Left lung (tissue), 10 donors: ENCODE measurements around the gene ARF3. TPM values are rescaled to one million over a fixed set of nuclear protein-coding genes. Genes with fewer than 3 reads are reported as not detected.

Experiments used
- ATAC-seq: fragments of 200-7000 bp; cut with Tn5 transposase; one replicate; pipeline ENCODE4 v1.9.1; 2020; ENCODE audit warnings: moderate library complexity
- DNase-seq, 4 donors: peaks; one replicate each; pipeline ENCODE4 v3.0.0-alpha.2; 2013 to 2020
- H3K27ac ChIP-seq, 2 donors: fragments of 200-600 bp; sonication (generic) in 1 of 2; one replicate each; pipeline versions ENCODE4 v1.5.0 to v1.8.0; 2020 to 2021
- H3K27me3 ChIP-seq, 2 donors: fragments of 200-600 bp; sonication (generic) in 1 of 2; one replicate each; pipeline versions ENCODE4 v1.5.0 to v1.8.0; 2020 to 2021
- H3K36me3 ChIP-seq, 2 donors: fragments of 200-600 bp; sonication (generic) in 1 of 2; one replicate each; pipeline versions ENCODE4 v1.5.0 to v1.8.0; 2020 to 2021
- H3K4me1 ChIP-seq, 2 donors: fragments of 200-600 bp; one replicate each; pipeline ENCODE4 v1.8.0; 2021
- H3K4me3 ChIP-seq, 2 donors: fragments of 200-600 bp; sonication (generic) in 1 of 2; one replicate each; pipeline versions ENCODE4 v1.5.0 to v1.8.0; 2020 to 2021; ENCODE audit warnings: mild to moderate bottlenecking in 1 of 2
- H3K9me3 ChIP-seq, 2 donors: fragments of 200-600 bp; sonication (generic) in 1 of 2; one replicate each; pipeline versions ENCODE4 v1.5.0 to v1.8.0; 2020 to 2021
- CTCF ChIP-seq, 2 donors: fragments of 200-600 bp; sonication (generic) in 1 of 2; IDR thresholded peaks; one replicate each; pipeline versions ENCODE4 v1.5.0 to v1.8.0; 2021; ENCODE audit warnings: antibody characterized with exemption in 2 of 2
- intact Hi-C, 2 donors: fragments of 100-400 bp; cut with DNase I; formaldehyde crosslinking; loops; one replicate each; pipeline versions ENCODE4 v1.11.2 to v1.14.2; 2022
- polyA plus RNA-seq, 6 donors: library from polyadenylated mRNA; unstranded; fragments of 120-200 nt; gene quantifications; one replicate each; pipeline ENCODE4 v1.2.1, GENCODE V29; 2013; ENCODE audit not compliant: insufficient read length in 6 of 6
- total RNA-seq, 2 donors: library from RNA; stranded (reverse); fragmentation: NEBNext Ultra II Directional; extraction: Animal tissue kit (Norgen Biotek cat#: 25700); gene quantifications; one replicate each; pipeline ENCODE4 v1.2.1, GENCODE V29; 2021
- donor health status: DM: no; HTN: yes; CAD: no.
- donor health status: DM: no; HTN: no; CAD: no.

ARF3 gene
- total and polyA plus RNA-seq, 8 donors = 91.8 to 186 (median 105) TPM

GRCh38 chr12:48988030-48988649 is 30.9 kb upstream of the ARF3 start:
- peaks cover 0 to 4% of the 10 kb centered on the region in 2 donors for H3K4me1 ChIP-seq
- peak; percentile 90 to 92 for TF ChIP-seq CTCF (IDR thresholded peaks at IDR 0.05)
- intact Hi-C loops = no loop called here
- peaks cover 15 to 99% of the 10 kb centered on the region in 2 donors for H3K27me3 ChIP-seq
- no peaks in the 10 kb centered on the region for H3K9me3 ChIP-seq
- no peak overlapping the region for H3K4me3 ChIP-seq
- no peak overlapping the region for H3K27ac ChIP-seq
- H3K36me3 ChIP-seq = no peaks in the 10 kb centered on the region
- peak in 2 of 4 donors; percentile 67 to 83 for DNase-seq
- peak; percentile 88 for ATAC-seq

- Histone ChIP-seq H3K36me3 (no peaks in the 10 kb centered on the region), H3K4me1 (peaks cover 0 to 6% of the 10 kb centered on the region in 2 donors), H3K27ac (no peak overlapping the region), H3K27me3 (peaks cover 23 to 98% of the 10 kb centered on the region in 2 donors), H3K4me3 (no peak overlapping the region), H3K9me3 (no peaks in the 10 kb centered on the region)
- TF ChIP-seq CTCF (IDR thresholded peaks at IDR 0.05) = no peak
- intact Hi-C loops = no loop called here
- DNase-seq = peak in 1 of 4 donors; percentile 77
- ATAC-seq = no peak
These were observed 29.5 kb upstream of the ARF3 start for GRCh38 chr12:48986720-48987291.

GRCh38 chr12:48985901-48986300 is 28.6 kb upstream of the ARF3 start:
- no peak for ATAC-seq
- intact Hi-C loops = no loop called here
- DNase-seq = no peak
- no peak for TF ChIP-seq CTCF (IDR thresholded peaks at IDR 0.05)
- Histone ChIP-seq H3K4me1 (peaks cover 6 to 15% of the 10 kb centered on the region in 2 donors), H3K4me3 (no peak overlapping the region), H3K27ac (no peak overlapping the region), H3K9me3 (no peaks in the 10 kb centered on the region), H3K36me3 (no peaks in the 10 kb centered on the region), H3K27me3 (peaks cover 32 to 98% of the 10 kb centered on the region in 2 donors)

GRCh38 chr12:48985475-48985897 is 28.2 kb upstream of the ARF3 start:
- no peak for ATAC-seq
- intact Hi-C loops = no loop called here
- H3K36me3 ChIP-seq = no peaks in the 10 kb centered on the region
- TF ChIP-seq CTCF (IDR thresholded peaks at IDR 0.05) = no peak
- no peaks in the 10 kb centered on the region for H3K9me3 ChIP-seq
- peaks cover 36 to 98% of the 10 kb centered on the region in 2 donors for H3K27me3 ChIP-seq
- no peak overlapping the region for H3K4me3 ChIP-seq
- no peak overlapping the region for H3K27ac ChIP-seq
- H3K4me1 ChIP-seq = peaks cover 10 to 19% of the 10 kb centered on the region in 2 donors
- peak in 1 of 4 donors; percentile 61 for DNase-seq

- Histone ChIP-seq H3K4me1 (peaks cover 38 to 43% of the 10 kb centered on the region in 2 donors), H3K27ac (no peak overlapping the region), H3K27me3 (peaks cover 54 to 98% of the 10 kb centered on the region in 2 donors), H3K36me3 (no peaks in the 10 kb centered on the region), H3K4me3 (no peak overlapping the region), H3K9me3 (no peaks in the 10 kb centered on the region)
- DNase-seq (no peak), ATAC-seq (no peak)
- TF ChIP-seq CTCF (IDR thresholded peaks at IDR 0.05) = no peak
- intact Hi-C loops = no loop called here
These were observed 25.3 kb upstream of the ARF3 start for GRCh38 chr12:48982397-48983080.
